SK-N-SH treated with all-trans-retinoic acid at 6 μM for 48 hours (cell line): Measurements from ENCODE around the gene CDH26.

ENCODE experiments used
- ATAC-seq: fragments of 200-7000 bp; cut with Tn5 transposase; 3 replicates; pipeline ENCODE4 v1.9.1; 2020; ENCODE audit warnings: mild to moderate bottlenecking, moderate library complexity
- ARNTL ChIP-seq: fragments of 450-650 bp; formaldehyde crosslinking; IDR thresholded peaks from 2 replicates; pipeline ENCODE4 v1.5.0; 2020; ENCODE audit warnings: low read depth, mild to moderate bottlenecking, moderate library complexity, borderline replicate concordance
- BACH2 ChIP-seq: fragments of 250-450 bp; sonication (Bioruptor Pico); IDR thresholded peaks from 2 replicates; pipeline ENCODE4 v1.9.0; 2021; ENCODE audit warnings: mild to moderate bottlenecking, borderline replicate concordance
- CREB5 ChIP-seq: fragments of 250-450 bp; sonication (Bioruptor Pico); IDR thresholded peaks from 2 replicates; pipeline ENCODE4 v1.5.1; 2020; ENCODE audit warnings: low read depth, mild to moderate bottlenecking, moderate library complexity
- CSDC2 ChIP-seq: fragments of 250-450 bp; sonication (Bioruptor Pico); IDR thresholded peaks from 2 replicates; pipeline ENCODE4 v1.5.0; 2020; ENCODE audit warnings: mild to moderate bottlenecking, moderate library complexity
- CSRNP3 ChIP-seq: fragments of 250-450 bp; sonication (Bioruptor Pico); IDR thresholded peaks from 2 replicates; pipeline ENCODE4 v1.5.1; 2021; ENCODE audit warnings: mild to moderate bottlenecking, moderate library complexity
- GLIS3 ChIP-seq: fragments of 250-450 bp; sonication (Bioruptor Pico); IDR thresholded peaks from 2 replicates; pipeline ENCODE4 v1.5.0; 2020; ENCODE audit warnings: mild to moderate bottlenecking, moderate library complexity
- ISL1 ChIP-seq: fragments of 250-450 bp; sonication (Bioruptor Pico); IDR thresholded peaks from 2 replicates; pipeline ENCODE4 v2.1.2; 2022; ENCODE audit warnings: mild to moderate bottlenecking, moderate library complexity
- OSR1 ChIP-seq: fragments of 250-450 bp; sonication (Bioruptor Pico); IDR thresholded peaks from 2 replicates; pipeline ENCODE4 v1.8.0; 2022; ENCODE audit warnings: moderate library complexity, mild to moderate bottlenecking, inconsistent platforms
- RARB ChIP-seq: fragments of 250-450 bp; sonication (Bioruptor Pico); IDR thresholded peaks from 2 replicates; pipeline ENCODE4 v1.8.0; 2021; ENCODE audit warnings: mild to moderate bottlenecking, moderate library complexity
- SNAI2 ChIP-seq: fragments of 250-450 bp; sonication (Bioruptor Pico); IDR thresholded peaks from 2 replicates; pipeline ENCODE4 v1.5.0; 2020; ENCODE audit warnings: mild to moderate bottlenecking, moderate library complexity
- TOX ChIP-seq: fragments of 250-450 bp; sonication (Bioruptor Pico); IDR thresholded peaks from 2 replicates; pipeline ENCODE4 v1.8.0; 2021; ENCODE audit warnings: mild to moderate bottlenecking, moderate library complexity, borderline replicate concordance
- TSHZ2 ChIP-seq: fragments of 250-450 bp; sonication (Bioruptor Pico); IDR thresholded peaks from 2 replicates; pipeline ENCODE4 v1.5.0; 2020; ENCODE audit warnings: mild to moderate bottlenecking, moderate library complexity
- ZC3H10 ChIP-seq: fragments of 250-450 bp; sonication (Bioruptor Pico); IDR thresholded peaks from 2 replicates; pipeline ENCODE4 v1.5.1; 2021; ENCODE audit warnings: mild to moderate bottlenecking, moderate library complexity
- ZFP3 ChIP-seq: fragments of 250-450 bp; sonication (Bioruptor Pico); IDR thresholded peaks from 2 replicates; pipeline ENCODE4 v1.5.0; 2020; ENCODE audit warnings: mild to moderate bottlenecking, moderate library complexity
- ZFP30 ChIP-seq: fragments of 450-650 bp; formaldehyde crosslinking; IDR thresholded peaks from 2 replicates; pipeline ENCODE4 v1.5.0; 2022; ENCODE audit warnings: mild to moderate bottlenecking, moderate library complexity
- ZNF565 ChIP-seq: fragments of 450-650 bp; formaldehyde crosslinking; conservative IDR thresholded peaks from 2 replicates; pipeline ENCODE4 v1.5.0; 2020; ENCODE audit warnings: low read depth, mild to moderate bottlenecking, moderate library complexity
- ZNF70 ChIP-seq: fragments of 450-650 bp; formaldehyde crosslinking; IDR thresholded peaks from 2 replicates; pipeline ENCODE4 v1.5.0; 2020; ENCODE audit warnings: mild to moderate bottlenecking, moderate library complexity
- TF ChIP-seq, protein P1 (sequence below): fragments of 250-450 bp; sonication (Bioruptor Pico); IDR thresholded peaks from 2 replicates; pipeline ENCODE4 v1.8.0; 2021; ENCODE audit warnings: low read depth, mild to moderate bottlenecking, moderate library complexity, borderline replicate concordance

CDH26 gene

GRCh38 chr20:59971428-59971827 is 13.2 kb downstream of the CDH26 start (continued):
- TF ChIP-seq CSRNP3 (CRISPR knock-in tag), result no peak
- TF ChIP-seq SNAI2 (CRISPR knock-in tag), result no peak
- no peak for TF ChIP-seq ZFP30 (CRISPR knock-in tag)
- TF ChIP-seq BACH2, result no peak

DNA sequence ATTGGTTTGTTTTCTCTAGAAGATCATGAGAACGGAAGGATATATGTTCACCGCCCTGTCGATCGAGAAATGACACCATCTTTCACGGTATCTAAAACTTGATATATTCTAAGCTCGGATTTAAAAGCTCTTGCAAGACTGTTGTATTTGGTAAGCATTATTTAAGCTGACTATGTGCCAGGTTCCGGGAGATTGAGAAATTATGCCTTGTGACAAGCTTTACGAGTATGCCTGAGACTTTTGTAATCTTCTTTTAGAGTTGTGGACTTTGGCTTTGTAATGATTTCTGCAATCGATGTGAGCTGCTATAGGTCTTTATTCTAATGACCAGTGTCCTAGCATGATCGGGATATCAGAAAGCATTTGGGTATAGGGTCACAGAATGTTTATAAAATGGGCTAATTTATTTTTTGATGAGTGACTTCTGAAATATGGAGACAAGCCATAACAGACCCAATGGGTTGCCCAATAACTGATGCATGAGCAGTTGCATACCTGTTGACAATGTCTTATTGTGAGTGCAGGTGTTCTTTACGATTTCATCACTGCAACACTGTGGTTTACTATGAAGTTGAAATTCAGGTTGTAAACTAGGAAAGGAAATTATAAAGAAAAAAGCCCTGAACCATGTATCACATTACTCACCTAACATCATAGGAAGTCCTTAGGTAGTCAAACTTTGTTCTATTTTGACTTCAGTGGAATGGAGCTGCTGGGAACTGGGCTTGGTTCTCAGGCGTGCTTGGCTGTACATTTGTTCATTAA is 14.0 kb downstream of the CDH26 start:
- TF ChIP-seq OSR1 (CRISPR knock-in tag) (no peak), TSHZ2 (CRISPR knock-in tag) (no peak), CSRNP3 (CRISPR knock-in tag) (no peak), GLIS3 (no peak), CSDC2 (CRISPR knock-in tag) (no peak)
- no peak for ATAC-seq

DNA sequence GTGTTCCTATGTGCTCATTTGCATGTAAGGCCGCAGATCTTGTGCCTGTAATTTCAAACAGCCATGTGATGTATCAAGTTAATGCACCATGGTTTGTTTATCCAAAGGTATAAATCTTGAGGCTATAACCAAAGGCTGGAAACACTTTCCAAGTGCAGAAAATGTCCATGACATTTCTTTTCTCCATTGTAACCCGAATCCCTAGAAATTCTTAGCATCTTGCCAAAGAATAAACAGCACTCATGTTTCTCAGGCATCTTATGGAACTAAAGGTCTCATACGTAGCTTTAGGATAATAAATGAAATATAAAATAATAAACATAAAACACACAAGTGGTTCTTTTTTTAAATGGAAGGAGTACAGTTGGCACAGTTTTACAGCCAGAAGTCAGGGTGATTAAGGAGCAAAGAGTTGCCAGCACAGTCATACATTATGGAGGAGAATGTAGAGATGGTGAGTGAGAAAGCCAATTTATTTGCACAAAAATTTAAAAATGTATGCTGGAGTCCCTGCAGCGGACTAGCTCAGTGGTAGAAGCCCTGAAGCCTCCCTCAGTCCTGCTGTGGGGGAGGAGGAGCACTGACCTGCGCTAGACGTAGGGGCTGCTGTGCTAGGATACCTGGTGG is 18.0 kb downstream of the CDH26 start:
- ATAC-seq, result no peak
- TF ChIP-seq ZNF565 (CRISPR knock-in tag), result no peak
- no peak for TF ChIP-seq GLIS3
- no peak for TF ChIP-seq BACH2
- TF ChIP-seq OSR1 (CRISPR knock-in tag), result no peak
- TF ChIP-seq SNAI2 (CRISPR knock-in tag), result no peak
- TF ChIP-seq, protein P1, sequence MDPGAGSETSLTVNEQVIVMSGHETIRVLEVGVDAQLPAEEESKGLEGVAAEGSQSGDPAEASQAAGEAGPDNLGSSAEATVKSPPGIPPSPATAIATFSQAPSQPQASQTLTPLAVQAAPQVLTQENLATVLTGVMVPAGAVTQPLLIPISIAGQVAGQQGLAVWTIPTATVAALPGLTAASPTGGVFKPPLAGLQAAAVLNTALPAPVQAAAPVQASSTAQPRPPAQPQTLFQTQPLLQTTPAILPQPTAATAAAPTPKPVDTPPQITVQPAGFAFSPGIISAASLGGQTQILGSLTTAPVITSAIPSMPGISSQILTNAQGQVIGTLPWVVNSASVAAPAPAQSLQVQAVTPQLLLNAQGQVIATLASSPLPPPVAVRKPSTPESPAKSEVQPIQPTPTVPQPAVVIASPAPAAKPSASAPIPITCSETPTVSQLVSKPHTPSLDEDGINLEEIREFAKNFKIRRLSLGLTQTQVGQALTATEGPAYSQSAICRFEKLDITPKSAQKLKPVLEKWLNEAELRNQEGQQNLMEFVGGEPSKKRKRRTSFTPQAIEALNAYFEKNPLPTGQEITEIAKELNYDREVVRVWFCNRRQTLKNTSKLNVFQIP (CRISPR knock-in tag), result no peak
- TF ChIP-seq RARB (CRISPR knock-in tag), result no peak
- TF ChIP-seq CSDC2 (CRISPR knock-in tag), result no peak

GRCh38 chr20:59977086-59977485 is 18.9 kb downstream of the CDH26 start:
- no peak for ATAC-seq
- TF ChIP-seq, protein P1 (CRISPR knock-in tag), result no peak
- TF ChIP-seq OSR1 (CRISPR knock-in tag), result no peak
- TF ChIP-seq ZFP30 (CRISPR knock-in tag), result no peak
- no peak for TF ChIP-seq CSRNP3 (CRISPR knock-in tag)
- TF ChIP-seq BACH2, result no peak
- TF ChIP-seq ARNTL (CRISPR knock-in tag), result no peak
- no peak for TF ChIP-seq CREB5 (CRISPR knock-in tag)
- TF ChIP-seq ZC3H10 (CRISPR knock-in tag), result no peak
- no peak for TF ChIP-seq TOX (CRISPR knock-in tag)
- no peak for TF ChIP-seq ZFP3
- no peak for TF ChIP-seq TSHZ2 (CRISPR knock-in tag)
- no peak for TF ChIP-seq ISL1 (CRISPR knock-in tag)
- TF ChIP-seq ZNF70 (CRISPR knock-in tag), result no peak
- TF ChIP-seq SNAI2 (CRISPR knock-in tag), result no peak
